GM23338 (cell line): Measurements from ENCODE around the gene IL21R. TPM values are rescaled to one million over a fixed set of nuclear protein-coding genes. Genes with fewer than 3 reads are reported as not detected.

Experiments used
- ATAC-seq: fragments of 200-7000 bp; cut with Tn5 transposase; 3 replicates; pipeline ENCODE4 v1.9.1; 2020
- DNase-seq: peaks from one replicate; pipeline ENCODE4 v3.0.0-alpha.2; 2015; ENCODE audit warnings: low spot score
- H2AFZ ChIP-seq: fragments of 200-600 bp; sonication (generic); 2 replicates; pipeline ENCODE4 v1.8.0; 2016; ENCODE audit warnings: antibody characterized with exemption, mild to moderate bottlenecking, moderate library complexity
- H3F3A ChIP-seq: fragments of 200-600 bp; sonication (generic); replicated peaks from 2 replicates; pipeline ENCODE4 v1.8.0; 2017; ENCODE audit warnings: antibody characterized with exemption, mixed run types, low read depth
- H3K27ac ChIP-seq: fragments of 200-600 bp; sonication (generic); 2 replicates; pipeline ENCODE4 v1.6.1; 2016; ENCODE audit warnings: low read depth
- H3K27me3 ChIP-seq: fragments of 200-600 bp; sonication (generic); 2 replicates; pipeline ENCODE4 v1.8.0; 2016; ENCODE audit warnings: mild to moderate bottlenecking, mixed run types, moderate library complexity; ENCODE audit not compliant: insufficient read depth
- H3K36me3 ChIP-seq: fragments of 200-600 bp; sonication (generic); 2 replicates; pipeline ENCODE4 v1.8.0; 2016; ENCODE audit warnings: mild to moderate bottlenecking; ENCODE audit not compliant: insufficient read depth
- H3K4me1 ChIP-seq: fragments of 200-600 bp; sonication (generic); 2 replicates; pipeline ENCODE4 v1.8.0; 2016; ENCODE audit warnings: mild to moderate bottlenecking, moderate library complexity; ENCODE audit not compliant: insufficient read depth
- H3K4me2 ChIP-seq: fragments of 200-600 bp; sonication (generic); 2 replicates; pipeline ENCODE4 v1.7.1; 2017; ENCODE audit warnings: mixed run types
- H3K4me3 ChIP-seq: fragments of 200-600 bp; sonication (generic); 2 replicates; pipeline ENCODE4 v1.6.1; 2016; ENCODE audit warnings: mixed run types
- H3K79me2 ChIP-seq: fragments of 200-600 bp; sonication (generic); replicated peaks from 2 replicates; pipeline ENCODE4 v1.8.0; 2017; ENCODE audit warnings: mild to moderate bottlenecking; ENCODE audit not compliant: insufficient read depth
- H3K9me2 ChIP-seq: fragments of 200-600 bp; sonication (generic); 2 replicates; pipeline ENCODE4 v1.8.0; 2017; ENCODE audit not compliant: insufficient read depth
- H4K20me1 ChIP-seq: fragments of 200-600 bp; sonication (generic); replicated peaks from 2 replicates; pipeline ENCODE4 v1.8.0; 2017; ENCODE audit warnings: mild to moderate bottlenecking; ENCODE audit not compliant: insufficient read depth
- H3K27ac Mint-ChIP-seq: 2 replicates; pipeline ENCODE4 v1.8.0; 2020; ENCODE audit warnings: inconsistent platforms, mild to moderate bottlenecking, moderate library complexity, mixed read lengths
- H3K27me3 Mint-ChIP-seq: 3 replicates; pipeline ENCODE4 v1.8.0; 2022; ENCODE audit warnings: low read depth, mild to moderate bottlenecking, moderate library complexity, mixed read lengths, inconsistent platforms; ENCODE audit not compliant: insufficient read depth, poor library complexity
- H3K36me3 Mint-ChIP-seq: 3 replicates; pipeline ENCODE4 v1.8.0; 2021; ENCODE audit warnings: low read depth, mild to moderate bottlenecking, inconsistent platforms, moderate library complexity, mixed read lengths
- H3K4me1 Mint-ChIP-seq: 3 replicates; pipeline ENCODE4 v1.8.0; 2020; ENCODE audit warnings: mild to moderate bottlenecking, inconsistent platforms, mixed read lengths
- H3K4me3 Mint-ChIP-seq: 3 replicates; pipeline ENCODE4 v1.8.0; 2021; ENCODE audit warnings: moderate library complexity, mild to moderate bottlenecking, inconsistent platforms, mixed read lengths
- H3K9me3 Mint-ChIP-seq: 3 replicates; pipeline ENCODE4 v1.8.0; 2020; ENCODE audit warnings: moderate library complexity, mild to moderate bottlenecking, inconsistent platforms, mixed read lengths
- CREB1 ChIP-seq: fragments of 250-450 bp; sonication (Bioruptor Pico); IDR thresholded peaks from 2 replicates; pipeline ENCODE4 v1.5.0; 2020; ENCODE audit warnings: low read depth, mild to moderate bottlenecking, moderate library complexity
- EZH2 ChIP-seq: fragments of 200-600 bp; sonication (generic); IDR thresholded peaks from one replicate; pipeline ENCODE4 v1.8.0; 2017; ENCODE audit warnings: antibody characterized with exemption, mild to moderate bottlenecking, low read depth; ENCODE audit not compliant: unreplicated experiment
- JUNB ChIP-seq: IDR thresholded peaks from one replicate; pipeline ENCODE4 v1.6.1; 2016; ENCODE audit warnings: antibody characterized with exemption; ENCODE audit not compliant: unreplicated experiment
- NANOG ChIP-seq: IDR thresholded peaks from 2 replicates; pipeline ENCODE4 v1.6.1; 2016; ENCODE audit warnings: antibody characterized with exemption, borderline replicate concordance
- POLR2AphosphoS5 ChIP-seq: IDR thresholded peaks from 2 replicates; pipeline ENCODE4 v1.6.1; 2016; ENCODE audit warnings: antibody characterized with exemption, low read depth
- STAT1 ChIP-seq: IDR thresholded peaks from one replicate; pipeline ENCODE4 v1.6.1; 2016; ENCODE audit warnings: antibody characterized with exemption; ENCODE audit not compliant: unreplicated experiment
- ZNF114 ChIP-seq: fragments of 250-450 bp; sonication (Bioruptor Pico); IDR thresholded peaks from 2 replicates; pipeline ENCODE4 v1.5.0; 2020; ENCODE audit warnings: mild to moderate bottlenecking, moderate library complexity
- ZNF331 ChIP-seq: fragments of 250-450 bp; sonication (Bioruptor Pico); IDR thresholded peaks from 2 replicates; pipeline ENCODE4 v1.5.0; 2020; ENCODE audit warnings: low read depth, mild to moderate bottlenecking, moderate library complexity
- ZNF462 ChIP-seq: fragments of 250-450 bp; sonication (Bioruptor Pico); IDR thresholded peaks from 2 replicates; pipeline ENCODE4 v1.5.0; 2020; ENCODE audit warnings: mild to moderate bottlenecking, moderate library complexity
- polyA plus RNA-seq: library from polyadenylated mRNA; unstranded; fragments of >200 nt; fragmentation: Nextera tagmentation; extraction: Ambion mirVana; gene quantifications from 2 replicates; pipeline ENCODE4 v1.2.1, GENCODE V29; 2016
- total RNA-seq: library from RNA; depleted of rRNA; stranded (reverse); fragments of >200 nt; shearing (Covaris generic); gene quantifications from 2 replicates; pipeline ENCODE4 v1.2.3, GENCODE V29; 2014

The IL21R gene
- total and polyA plus RNA-seq, 2 experiments from 2014 or later, result 0.42 to 2.6 TPM

- TF ChIP-seq NANOG, result no peak
- no peak for TF ChIP-seq STAT1
- TF ChIP-seq EZH2, result no peak
- TF ChIP-seq ZNF462 (CRISPR knock-in tag), result no peak
- TF ChIP-seq ZNF114 (CRISPR knock-in tag), result no peak
- TF ChIP-seq ZNF331 (CRISPR knock-in tag), result no peak
- no peak for TF ChIP-seq JUNB
These were observed 87.9 kb downstream of the IL21R start (continued) for GRCh38 chr16:27489906-27490305.

GRCh38 chr16:27491894-27492587 is 90.1 kb downstream of the IL21R start:
- H3K4me1 Mint-ChIP-seq, result no peaks in the 10 kb centered on the region
- no peaks in the 10 kb centered on the region for H3K9me2 ChIP-seq
- no peaks in the 10 kb centered on the region for H3K9me3 Mint-ChIP-seq
- DNase-seq (no peak), ATAC-seq (no peak)
- H3K27me3 ChIP-seq, result no peaks in the 10 kb centered on the region
- no peaks in the 10 kb centered on the region for H3F3A ChIP-seq
- no peaks in the 10 kb centered on the region for H3K4me1 ChIP-seq
- H3K4me2 ChIP-seq, result no peak overlapping the region
- no peak overlapping the region for H2AFZ ChIP-seq
- H3K4me3 Mint-ChIP-seq, result no peak overlapping the region
- H3K27me3 Mint-ChIP-seq, result peaks cover 4% of the 10 kb centered on the region
- no peak overlapping the region for H3K27ac ChIP-seq
- no peaks in the 10 kb centered on the region; the same call in none of the 2 replicates for H4K20me1 ChIP-seq
- H3K4me3 ChIP-seq, result no peak overlapping the region
- H3K79me2 ChIP-seq, result no peaks in the 10 kb centered on the region
- peaks cover 31% of the 10 kb centered on the region for H3K36me3 ChIP-seq
- peaks cover 82% of the 10 kb centered on the region for H3K36me3 Mint-ChIP-seq
- peak overlapping the region; percentile 78; the same call in 1 of the 2 replicates for H3K27ac Mint-ChIP-seq
- TF ChIP-seq POLR2AphosphoS5 (no peak), ZNF462 (CRISPR knock-in tag) (no peak), CREB1 (CRISPR knock-in tag) (no peak), ZNF331 (CRISPR knock-in tag) (no peak), NANOG (no peak), JUNB (no peak)
